Heart left ventricle (tissue), 16 donors: Measurements from ENCODE around the gene SFT2D1. TPM values are rescaled to one million over a fixed set of nuclear protein-coding genes. Genes with fewer than 3 reads are reported as not detected.

ENCODE experiments used
- ATAC-seq, 4 donors: fragments of 200-7000 bp; cut with Tn5 transposase; one replicate each; pipeline ENCODE4 v1.9.1; 2020 to 2022; ENCODE audit warnings: moderate library complexity in 4 of 4, mild to moderate bottlenecking in 3 of 4, moderate number of reproducible peaks in 1 of 4
- DNase-seq, 5 donors: peaks; one replicate each; pipeline ENCODE4 v3.0.0-alpha.2; 2020
- H3K27ac ChIP-seq, 12 donors: fragments of 200-600 bp; sonication (generic) in 4 of 12; one replicate each; pipeline versions ENCODE4 v1.5.0 to v1.8.0; 2016 to 2022; ENCODE audit warnings: mild to moderate bottlenecking in 2 of 12
- H3K27me3 ChIP-seq, 9 donors: fragments of 200-600 bp; sonication (generic) in 2 of 9; one replicate each; pipeline versions ENCODE4 v1.5.1 to v1.8.0; 2016 to 2022; ENCODE audit warnings: mild to moderate bottlenecking in 3 of 9
- H3K36me3 ChIP-seq, 9 donors: fragments of 200-600 bp; sonication (generic) in 2 of 9; one replicate each; pipeline versions ENCODE4 v1.5.0 to v1.8.0; 2018 to 2022; ENCODE audit warnings: mild to moderate bottlenecking in 2 of 9
- H3K4me1 ChIP-seq, 12 donors: fragments of 200-600 bp; sonication (generic) in 4 of 12; one replicate each; pipeline versions ENCODE4 v1.5.0 to v1.8.0; 2016 to 2022; ENCODE audit warnings: mild to moderate bottlenecking in 3 of 12
- H3K4me3 ChIP-seq, 12 donors: fragments of 200-600 bp; sonication (generic) in 4 of 12; one replicate each; pipeline versions ENCODE4 v1.5.0 to v1.8.0; 2017 to 2022; ENCODE audit warnings: mild to moderate bottlenecking in 9 of 12, moderate library complexity in 4 of 12
- H3K9me3 ChIP-seq, 12 donors: fragments of 200-600 bp; sonication (generic) in 4 of 12; one replicate each; pipeline versions ENCODE4 v1.5.0 to v1.8.0; 2016 to 2022; ENCODE audit warnings: mild to moderate bottlenecking in 1 of 12
- CTCF ChIP-seq, 12 donors: fragments of 200-600 bp; sonication (generic) in 4 of 12; IDR thresholded peaks; one replicate each; pipeline versions ENCODE4 v1.5.0 to v1.8.0; 2018 to 2022; ENCODE audit warnings: antibody characterized with exemption in 12 of 12, mild to moderate bottlenecking in 5 of 12
- POLR2A ChIP-seq, 2 donors: fragments of 450-650 bp; IDR thresholded peaks; one replicate each; pipeline ENCODE4 v1.6.1; 2017; ENCODE audit warnings: antibody characterized with exemption in 2 of 2, mild to moderate bottlenecking in 2 of 2, moderate library complexity in 2 of 2
- WGBS, 4 donors: extraction: QIAGEN DNeasy Blood & Tissue Kit in 2 of 4; methylation state at CpG; one replicate each; pipeline versions ENCODE4 v1.1.5 to v1.1.7; 2013 to 2018; 5-methylcytosine and 5-hydroxymethylcytosine counted together
- intact Hi-C, 10 donors: fragments of 100-400 bp; cut with DNase I; formaldehyde crosslinking; loops; one replicate each; pipeline versions ENCODE4 v1.11.1 to v1.14.2; 2022
- polyA plus RNA-seq, 2 donors: library from polyadenylated mRNA; stranded (reverse); fragments of 200-250 nt; gene quantifications; one replicate each; pipeline ENCODE4 v1.2.3, GENCODE V29; 2013
- total RNA-seq, 9 donors: library from RNA; depleted of rRNA in 2 of 9; stranded (reverse); fragments of >200 nt in 2 of 9; fragmentation: NEBNext Ultra II Directional in 3 of 9; extraction: Animal tissue kit (Norgen Biotek cat#: 25700) in 3 of 9; gene quantifications; one replicate each; pipeline versions ENCODE4 v1.1.0 to v1.2.4, GENCODE V29; 2016 to 2023
- donor health status: ischemic (EF 13 %, LVEDD 7.1; RV severe dilation, severe dysfunction).
- donor health status: healthy with polysubstance abuse.
- donor health status: DM: no; HTN: yes; CAD: no.
- donor health status: DM: no; HTN: no; CAD: no.
- donor health status: ischemic (EF 25% LVEDD 6.9; RV normal size, moderate dysfunction).
- donor health status: ischemic (EF 25% LVEDD 5.7; RV mildly dilated, moderate dysfunction).
- donor health status: healthy.
- donor health status: DM: yes; HTN: yes; CAD: no.
- donor health status: ischemic (EF 35%, LVEDD 5.7; RV mildly dilated, moderate dysfunction).
- donor health status: nonischemic (EF 11% LVEDD 7.7; RV severe dilation, severe dysfunction).
- donor health status: DM: yes; HTN: yes; CAD: no.
- donor health status: PGD.
- donor health status: ischemic (EF 29% LVEDD 5.4; RV normal size, mild dysfunction).
- donor health status: nonischemic (EF 23%, LVEDD 6.1; RV moderate dilation, normal function).

Gene SFT2D1
- total and polyA plus RNA-seq, 11 donors, result 16.8 to 41.5 (median 22.2) TPM

- Histone ChIP-seq H3K4me1 (peaks cover 0 to 22% (median 6%) of the 10 kb centered on the region in 12 donors), H3K9me3 (no peaks in the 10 kb centered on the region), H3K27me3 (peaks cover 20 to 68% (median 37%) of the 10 kb centered on the region in 9 donors), H3K27ac (no peak overlapping the region), H3K4me3 (peak overlapping the region in 6 of 12 donors; percentile 37 to 63 (median 48)), H3K36me3 (no peaks in the 10 kb centered on the region)
- DNase-seq, result no peak
- TF ChIP-seq CTCF (IDR thresholded peaks at IDR 0.05) (no peak), POLR2A (IDR thresholded peaks at IDR 0.05) (no peak)
- WGBS, 4 donors, result 62 to 78% (median 67%) methylated on average over 23 to 34 of the region's 34 CpGs
- no peak for ATAC-seq
- intact Hi-C loops, result no loop called here
These were observed 35.8 kb downstream of the SFT2D1 start for GRCh38 chr6:166306378-166307081.

GRCh38 chr6:166305562-166306117 is 36.7 kb downstream of the SFT2D1 start:
- Histone ChIP-seq H3K27me3 (peaks cover 20 to 68% (median 37%) of the 10 kb centered on the region in 9 donors), H3K4me1 (peaks cover 0 to 22% (median 6%) of the 10 kb centered on the region in 12 donors), H3K36me3 (no peaks in the 10 kb centered on the region), H3K9me3 (no peaks in the 10 kb centered on the region), H3K4me3 (no peak overlapping the region), H3K27ac (no peak overlapping the region)
- intact Hi-C loops, result no loop called here
- TF ChIP-seq POLR2A (IDR thresholded peaks at IDR 0.05), result no peak
- TF ChIP-seq CTCF (IDR thresholded peaks at IDR 0.05), result no peak
- ATAC-seq, result no peak
- DNase-seq, result no peak
- 60 to 72% (median 64%) methylated on average over 10 of the region's 10 CpGs for WGBS, 4 donors

- Histone ChIP-seq H3K4me3 (no peak overlapping the region), H3K27ac (no peak overlapping the region), H3K9me3 (no peaks in the 10 kb centered on the region), H3K36me3 (no peaks in the 10 kb centered on the region), H3K27me3 (peaks cover 20 to 65% (median 33%) of the 10 kb centered on the region in 9 donors), H3K4me1 (peaks cover 0 to 22% (median 6%) of the 10 kb centered on the region in 12 donors)
- intact Hi-C loops, result no loop called here
- DNase-seq (no peak), ATAC-seq (no peak)
- WGBS, 4 donors, result 90 to 94% (median 90%) methylated on average over 3 of the region's 3 CpGs
- no peak for TF ChIP-seq CTCF (IDR thresholded peaks at IDR 0.05)
- TF ChIP-seq POLR2A (IDR thresholded peaks at IDR 0.05), result no peak
These were observed 38.2 kb downstream of the SFT2D1 start for GRCh38 chr6:166304106-166304505.

- Histone ChIP-seq H3K27me3 (peaks cover 6 to 54% (median 19%) of the 10 kb centered on the region in 9 donors), H3K27ac (no peak overlapping the region), H3K36me3 (no peaks in the 10 kb centered on the region), H3K4me1 (peaks cover 0 to 4% (median 0%) of the 10 kb centered on the region in 12 donors), H3K9me3 (no peaks in the 10 kb centered on the region), H3K4me3 (no peak overlapping the region)
- DNase-seq (no peak), ATAC-seq (no peak)
- no peak for TF ChIP-seq POLR2A (IDR thresholded peaks at IDR 0.05)
- no peak for TF ChIP-seq CTCF (IDR thresholded peaks at IDR 0.05)
- WGBS, 4 donors, result 86 to 91% (median 87%) methylated on average over 17 of the region's 17 CpGs
- intact Hi-C loops, result no loop called here
These were observed 40.5 kb downstream of the SFT2D1 start for GRCh38 chr6:166301611-166302529.
